H4 (cell line): ENCODE data around the gene POU3F1. TPM values are rescaled to one million over a fixed set of nuclear protein-coding genes. Genes with fewer than 3 reads are reported as not detected.

Experiments used
- DNase-seq: peaks from one replicate; pipeline ENCODE4 v3.0.0-alpha.2; 2015; ENCODE audit warnings: low spot score
- total RNA-seq: library from RNA; depleted of rRNA; stranded (reverse); fragments of >200 nt; shearing (Covaris generic); gene quantifications from 2 replicates; pipeline ENCODE4 v1.2.3, GENCODE V29; 2014; rRNA removed

The POU3F1 gene
- total RNA-seq, 1 experiment from 2014 or later, result not detected

DNA sequence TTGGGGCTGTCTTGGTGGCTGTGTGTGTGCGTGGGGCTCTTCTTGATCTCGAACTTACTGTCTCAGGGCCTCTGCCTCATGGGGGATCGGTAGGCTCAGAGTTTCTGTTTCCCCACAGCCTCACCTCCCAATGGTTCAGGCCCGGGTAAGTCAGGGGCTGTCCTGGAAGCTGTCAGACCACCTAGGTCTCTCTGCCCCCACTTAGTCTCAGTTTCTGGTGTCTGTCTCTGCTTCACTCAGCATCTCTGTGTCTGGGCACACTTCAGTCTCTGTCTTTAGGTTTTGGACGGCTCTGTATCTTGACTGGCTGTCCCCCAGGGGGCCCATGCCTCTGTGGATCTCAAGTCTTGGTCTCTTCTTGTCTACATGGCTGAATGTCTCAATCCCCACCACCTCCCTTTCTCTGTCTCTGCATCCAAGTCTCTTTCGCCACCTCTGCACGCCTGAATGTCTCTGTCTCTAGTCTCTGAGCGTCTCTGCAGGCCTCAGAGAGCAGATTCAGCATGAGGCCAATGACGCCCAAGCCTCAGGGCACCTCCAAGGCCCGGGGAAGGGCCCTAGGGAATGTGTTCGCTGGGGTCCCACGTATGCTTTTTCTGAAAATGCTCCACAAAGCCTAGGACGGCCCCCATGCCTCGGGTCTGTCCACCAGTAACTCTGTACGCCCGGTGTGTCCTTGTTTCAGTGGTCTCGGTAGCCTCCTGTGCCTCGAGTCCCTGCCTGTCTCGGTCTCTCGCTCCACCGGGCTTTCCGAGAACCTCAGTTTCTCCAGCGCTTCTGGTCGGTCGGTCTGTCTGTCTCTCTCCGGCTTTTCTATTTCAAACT is 42.1 kb downstream of the POU3F1 start:
- no peak for DNase-seq

DNA sequence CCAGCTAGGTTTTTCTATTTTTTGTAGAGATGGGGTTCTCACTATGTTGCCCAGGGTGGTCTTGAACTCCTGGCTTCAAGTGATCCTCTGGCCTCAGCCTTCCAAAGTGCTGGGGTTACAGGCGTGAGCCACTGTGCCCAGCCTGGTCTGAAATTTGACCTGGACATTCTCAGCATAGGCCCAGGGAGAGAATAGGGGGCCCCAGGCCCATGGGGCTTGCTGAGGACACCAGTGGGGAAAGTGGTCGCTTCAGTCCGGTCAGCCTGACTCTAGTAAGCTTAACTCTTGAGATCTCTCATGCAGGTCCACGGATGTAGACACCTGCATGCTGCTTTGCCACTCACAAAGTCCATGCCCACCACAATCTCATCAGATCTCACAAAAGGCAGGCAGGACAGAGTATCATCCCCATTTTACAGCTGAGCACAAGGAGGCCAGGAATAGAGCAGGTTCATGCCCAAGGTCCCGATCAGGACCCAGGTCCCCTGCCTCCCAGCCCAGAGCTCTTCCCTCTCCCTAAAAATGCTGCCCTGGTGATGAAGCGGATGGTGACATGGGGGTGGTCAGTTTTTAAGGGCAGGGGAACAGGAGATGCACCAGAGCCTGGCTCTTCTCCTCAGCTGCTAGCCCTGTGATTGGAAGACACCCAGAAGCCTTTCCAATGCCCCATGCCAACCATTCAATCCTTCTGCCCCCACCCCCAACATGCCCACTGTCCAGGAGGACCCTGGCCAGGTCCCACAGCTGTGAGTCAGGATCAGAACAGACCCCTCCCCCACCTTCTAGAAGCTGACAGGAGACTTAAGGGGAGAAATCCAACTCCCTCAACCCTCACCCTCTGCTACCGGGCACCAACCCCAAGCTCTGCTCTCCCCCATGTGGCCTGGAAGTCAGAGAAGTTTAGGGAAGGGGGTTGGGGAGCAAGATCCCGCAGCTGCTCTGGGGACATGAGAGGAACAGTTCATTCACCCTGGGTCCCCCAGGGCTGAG is 43.0 kb downstream of the POU3F1 start:
- DNase-seq, result no peak

DNA sequence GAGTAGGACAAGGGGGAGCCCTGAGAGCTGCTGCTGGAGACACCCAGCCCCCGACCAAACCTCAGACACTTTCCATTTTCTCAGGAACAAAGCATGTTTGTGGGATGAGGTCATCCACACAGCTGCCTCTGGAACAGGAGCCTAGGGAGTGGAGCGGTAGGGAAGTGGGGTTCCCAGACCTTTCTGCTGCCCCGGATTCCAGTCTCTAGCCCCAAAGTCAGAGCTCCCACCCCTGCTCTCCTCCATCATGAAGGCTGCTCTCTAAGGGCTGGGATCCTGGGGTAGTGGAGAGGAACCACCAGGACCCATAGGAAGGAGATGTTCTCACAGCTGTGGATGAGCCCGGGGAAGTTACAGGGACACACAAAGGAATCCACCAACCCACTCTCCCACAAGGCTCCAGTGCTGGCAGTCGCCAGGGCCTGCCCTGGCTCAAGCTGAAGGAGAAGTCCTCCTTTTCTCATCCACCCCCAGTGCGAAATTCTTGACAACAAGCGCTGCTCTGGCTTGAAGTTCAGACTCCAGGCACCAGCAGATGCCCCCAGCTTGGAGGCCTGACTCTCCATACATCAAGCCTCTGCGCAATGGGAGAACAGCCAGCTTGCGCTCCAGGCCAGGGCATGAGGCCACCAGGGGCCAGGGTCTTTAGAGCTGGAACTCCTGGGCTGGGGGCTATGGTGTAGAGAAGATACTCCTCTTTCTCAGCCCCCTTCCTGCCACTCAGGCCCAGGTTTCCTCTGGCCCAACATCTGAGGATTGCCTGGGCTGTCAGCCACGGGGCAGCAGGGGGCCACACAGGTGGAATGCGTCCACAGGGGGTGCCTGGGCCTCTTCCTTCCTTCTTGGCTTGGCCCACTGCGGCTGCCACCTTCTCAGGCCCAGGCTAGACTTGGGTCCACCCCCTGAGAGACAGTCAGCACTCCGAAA is 45.8 kb downstream of the POU3F1 start:
- DNase-seq, result peak; percentile 83

DNA sequence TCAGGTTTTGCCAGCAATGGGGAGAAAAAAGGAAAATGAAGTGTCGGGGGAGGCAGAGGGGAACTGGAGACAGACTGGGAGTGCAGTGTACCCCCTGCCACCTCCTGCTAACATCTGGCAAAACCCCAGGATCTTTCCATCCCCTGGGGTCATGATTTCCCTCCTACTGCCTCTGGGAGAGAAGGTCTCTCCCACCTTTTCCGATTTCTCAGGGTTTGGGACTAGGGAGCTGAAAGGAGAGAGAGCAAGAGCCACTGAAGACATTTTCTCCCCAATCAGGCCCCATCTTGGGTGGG is 46.4 kb downstream of the POU3F1 start:
- no peak for DNase-seq

DNA sequence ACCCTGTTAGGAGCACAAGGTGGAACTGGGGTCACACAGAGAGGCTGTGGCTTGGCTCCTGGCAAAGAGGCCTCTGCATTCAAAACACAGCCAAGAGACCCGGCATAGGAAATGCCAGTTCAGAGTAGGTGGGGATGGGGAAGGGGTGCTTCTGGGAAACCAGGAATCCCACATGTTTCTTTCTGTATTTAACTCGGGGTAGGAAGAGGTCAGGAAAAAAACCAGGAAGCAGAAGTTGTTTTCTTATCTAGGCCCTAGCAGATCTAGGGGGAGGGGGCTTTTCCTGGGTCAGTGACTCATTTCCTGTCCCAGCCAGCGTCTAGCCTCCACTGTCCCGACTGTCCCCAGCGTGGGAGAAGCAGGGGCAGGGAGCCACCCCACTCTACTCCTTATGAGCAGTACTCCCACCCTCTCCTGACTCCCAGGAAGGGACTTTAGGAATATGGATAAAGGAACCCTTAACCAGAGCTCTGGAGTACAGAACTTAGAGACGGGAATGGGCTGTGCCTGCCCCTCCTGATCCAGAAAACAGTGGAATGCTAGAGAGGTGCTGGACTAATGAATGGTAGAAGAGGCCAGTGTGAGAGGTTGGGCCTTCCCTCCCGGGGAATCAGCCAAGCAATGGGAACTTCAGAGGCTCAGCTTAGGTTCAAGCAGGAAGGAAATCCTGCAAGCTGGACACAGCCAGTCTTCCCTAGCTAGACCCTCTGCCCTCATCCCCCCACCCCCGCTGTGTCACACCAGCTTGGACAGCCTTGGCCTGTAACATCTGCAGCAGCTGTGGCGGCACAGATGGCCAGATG is 47.0 kb downstream of the POU3F1 start:
- peak; percentile 70 for DNase-seq

DNA sequence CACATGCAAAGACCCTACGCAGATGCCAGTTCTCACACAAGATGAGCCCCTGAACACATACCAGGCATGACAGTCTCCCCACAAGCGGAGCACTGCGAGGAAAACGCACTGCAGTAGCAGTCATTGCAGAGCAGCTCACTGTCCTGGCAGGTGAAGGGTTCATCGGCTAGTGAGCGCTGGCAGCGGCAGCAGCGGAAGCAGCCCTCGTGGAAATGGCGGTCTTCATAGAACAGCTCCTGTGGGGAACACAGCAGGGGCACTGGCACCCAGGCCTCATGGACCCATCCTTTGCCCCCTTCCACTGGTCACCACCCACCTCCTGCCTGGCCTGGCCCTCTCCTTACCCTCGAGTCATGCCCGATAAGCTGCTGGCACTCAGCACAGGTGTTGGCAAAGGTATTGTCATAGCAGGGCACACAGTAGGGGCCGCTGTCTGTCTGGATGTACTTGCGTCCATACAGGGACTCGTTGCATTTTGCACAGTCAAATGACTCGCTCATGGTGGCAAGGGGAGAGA is 47.6 kb downstream of the POU3F1 start:
- DNase-seq, result no peak

DNA sequence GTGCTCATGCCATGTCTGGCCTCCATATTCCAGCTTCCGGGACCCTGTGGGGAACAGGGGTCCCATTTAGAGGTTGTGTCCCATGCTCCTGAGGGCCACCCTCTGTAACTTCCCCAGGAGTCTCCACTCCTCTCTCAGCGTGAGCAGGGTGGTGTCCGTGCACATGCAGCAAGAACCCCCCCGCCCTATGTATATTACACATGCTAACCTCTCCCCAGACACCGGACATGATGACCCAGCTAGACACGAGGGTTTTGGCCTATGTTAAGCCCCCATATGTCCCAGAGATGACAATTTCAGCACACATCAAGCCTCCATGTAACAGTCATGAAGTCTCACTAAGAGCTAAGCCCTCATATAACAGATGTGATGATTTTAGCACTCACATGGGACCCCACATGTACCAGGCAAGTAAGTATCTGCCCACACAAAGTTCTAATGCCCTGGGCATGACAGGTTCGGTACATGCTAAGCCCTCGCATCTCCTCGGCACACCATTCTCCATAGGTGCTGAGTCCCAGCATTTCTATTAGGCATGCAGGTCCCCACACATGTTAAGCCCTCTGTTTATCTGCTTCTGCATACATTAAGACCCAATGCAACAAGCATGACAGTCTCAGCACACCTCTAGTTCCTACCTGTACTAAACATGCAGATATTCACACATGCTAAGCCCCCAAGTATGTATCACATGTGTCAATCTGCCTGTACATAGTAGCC is 48.3 kb downstream of the POU3F1 start:
- DNase-seq, result no peak

DNA sequence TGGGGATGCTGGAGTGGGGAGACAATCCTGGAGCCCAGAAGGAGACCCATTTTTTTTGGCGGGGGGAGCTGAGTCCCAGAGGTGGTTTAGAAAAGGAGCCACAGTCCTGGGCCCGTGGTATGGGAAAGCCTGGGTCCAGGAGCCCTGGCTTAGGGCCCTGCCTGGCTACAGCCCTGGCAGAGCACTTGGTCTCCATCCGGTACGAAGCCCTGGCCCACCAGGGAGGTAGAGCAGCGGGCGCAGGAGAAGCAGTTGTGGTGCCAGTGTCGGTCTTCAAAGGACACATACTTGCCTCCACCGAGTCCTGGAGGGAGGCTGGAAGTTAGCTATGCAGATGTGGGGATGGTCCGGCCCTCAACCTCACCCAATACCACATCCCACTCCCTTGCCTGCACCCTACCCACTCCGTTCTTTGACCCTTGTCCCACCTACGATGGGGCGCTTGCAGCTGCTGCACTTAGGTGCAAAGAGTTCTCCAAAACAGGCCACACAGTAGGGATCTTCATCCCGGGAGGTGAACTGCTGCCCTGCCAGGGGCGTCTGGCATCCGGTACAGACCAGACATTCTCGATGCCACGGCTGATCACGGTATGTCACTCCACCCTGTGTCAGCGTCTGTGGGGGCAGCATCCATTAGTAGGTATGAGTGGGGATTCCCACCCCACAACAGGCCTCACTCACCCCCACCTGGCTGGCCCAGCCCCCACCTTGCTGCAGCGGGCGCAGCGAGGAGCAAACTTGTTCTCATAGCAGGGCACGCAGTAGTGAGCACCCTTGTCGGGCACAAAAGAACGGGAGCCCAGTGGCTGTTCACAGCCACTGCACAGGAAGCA is 49.1 kb downstream of the POU3F1 start:
- no peak for DNase-seq

DNA sequence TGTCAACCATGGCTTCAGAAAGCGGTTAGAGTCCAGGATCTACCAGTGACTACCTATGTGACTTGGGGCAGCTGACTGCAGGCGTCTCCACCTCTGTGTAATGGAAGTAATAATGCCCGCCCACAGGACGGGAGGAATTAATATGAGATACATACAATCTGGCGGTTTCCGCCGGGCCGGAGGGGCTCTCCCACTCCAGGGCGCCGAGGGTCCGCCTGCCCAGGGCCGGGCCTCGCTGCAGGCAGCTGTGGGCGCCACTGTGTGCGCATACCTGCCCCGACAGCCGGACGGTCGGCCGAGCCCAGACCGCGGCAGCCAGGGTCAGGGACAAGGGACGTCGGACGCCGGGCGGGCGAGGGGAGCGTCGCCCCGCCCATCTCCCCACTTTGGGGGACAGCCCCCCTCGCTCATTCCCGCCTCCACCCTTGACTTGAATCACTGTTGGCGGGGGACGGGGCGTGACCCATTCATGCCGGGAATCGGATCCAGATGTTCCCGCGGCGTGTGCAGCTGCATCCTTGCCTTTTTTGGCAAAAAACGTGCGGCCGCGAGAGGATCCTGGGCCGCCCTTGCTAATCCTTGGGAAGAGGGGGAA is 50.7 kb downstream of the POU3F1 start:
- no peak for DNase-seq

DNA sequence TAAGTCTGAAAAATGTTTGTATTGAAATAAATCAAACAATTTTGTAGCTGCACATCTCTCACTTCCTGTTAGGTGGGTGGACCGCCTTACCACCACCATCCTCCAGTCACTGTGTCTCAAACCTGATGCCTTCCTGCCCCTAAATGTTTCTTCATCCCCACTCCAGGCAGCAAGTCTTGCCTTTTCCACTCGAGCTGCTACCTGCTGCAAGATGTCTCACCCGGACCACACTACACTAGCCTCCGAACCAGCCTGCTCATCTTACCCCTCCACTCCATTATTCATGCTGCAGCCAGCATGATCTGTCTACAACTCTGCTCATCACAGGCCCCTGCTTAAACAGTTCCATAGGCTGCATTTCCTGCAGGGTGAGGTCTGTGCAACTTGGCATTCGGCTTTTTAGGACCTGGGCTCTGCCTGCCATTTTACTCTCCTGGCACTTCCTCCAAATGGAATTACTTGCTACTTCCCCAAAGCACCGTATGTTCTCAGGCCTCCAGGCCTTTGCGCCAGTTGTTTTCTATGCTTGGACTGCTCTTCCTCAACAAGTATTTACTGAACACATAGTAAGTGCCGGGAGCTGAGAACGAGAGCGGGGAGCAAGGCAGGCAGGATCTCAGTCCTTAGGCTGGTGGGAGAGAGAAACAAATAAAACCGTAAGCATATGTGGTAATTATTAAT is 51.6 kb downstream of the POU3F1 start:
- DNase-seq, result no peak

Other genes with a start within 250 kb of the POU3F1 start
- 27.2 and 42.2 TPM in 2 replicates for gene C1orf122, start 239.0 kb downstream of the POU3F1 start, total RNA-seq
- 29.2 and 32.7 TPM in 2 replicates for gene YRDC, start 238.6 kb downstream of the POU3F1 start, total RNA-seq
- 2.0 TPM in 2 replicates for gene MTF1, start 187.2 kb downstream of the POU3F1 start, total RNA-seq
- 10.3 and 11.7 TPM in 2 replicates for gene INPP5B, start 99.7 kb downstream of the POU3F1 start, total RNA-seq
- 124 and 163 TPM in 2 replicates for gene SF3A3, start 56.8 kb downstream of the POU3F1 start, total RNA-seq
- gene FHL3, start 41.3 kb downstream of the POU3F1 start, total RNA-seq, result 16.5 and 20.3 TPM in 2 replicates
- gene UTP11, start 34.1 kb downstream of the POU3F1 start, total RNA-seq, result 80.0 and 87.3 TPM in 2 replicates